Mucosa of descending colon (tissue), 3 donors: Measurements from ENCODE around the gene PCBP3. TPM values are rescaled to one million over a fixed set of nuclear protein-coding genes. Genes with fewer than 3 reads are reported as not detected.

Source experiments
- ATAC-seq: fragments of 200-7000 bp; cut with Tn5 transposase; one replicate; pipeline ENCODE4 v1.9.1; 2020; ENCODE audit warnings: mild to moderate bottlenecking, moderate library complexity
- DNase-seq, 3 donors: peaks; one replicate each; pipeline ENCODE4 v3.0.0-alpha.2; 2020
- H3K36me3 ChIP-seq: fragments of 200-600 bp; one replicate; pipeline ENCODE4 v1.8.0; 2021; ENCODE audit warnings: low read depth, mild to moderate bottlenecking
- H3K4me1 ChIP-seq: fragments of 200-600 bp; one replicate; pipeline ENCODE4 v1.8.0; 2021; ENCODE audit warnings: low read depth, mild to moderate bottlenecking
- H3K4me3 ChIP-seq: fragments of 200-600 bp; one replicate; pipeline ENCODE4 v1.8.0; 2021; ENCODE audit warnings: mild to moderate bottlenecking
- H3K9me3 ChIP-seq: fragments of 200-600 bp; one replicate; pipeline ENCODE4 v1.8.0; 2021; ENCODE audit warnings: mild to moderate bottlenecking
- intact Hi-C, 2 donors: fragments of 100-400 bp; cut with DNase I in 1 of 2; cut with micrococcal nuclease in 1 of 2; formaldehyde crosslinking; loops; one replicate each; pipeline versions ENCODE4 v1.11.0 to v1.11.1; 2022; cut with DNase I, micrococcal nuclease
- total RNA-seq, 3 donors: library from RNA; stranded (reverse); fragmentation: NEBNext Ultra II Directional in 2 of 3; extraction: Animal tissue kit (Norgen Biotek cat#: 25700) in 2 of 3; gene quantifications; one replicate each; pipeline versions ENCODE4 v1.2.1 to v1.2.4, GENCODE V29; 2021 to 2023
- TF ChIP-seq, protein P1 (sequence below): fragments of 200-600 bp; IDR thresholded peaks from one replicate; pipeline ENCODE4 v1.8.0; 2022; ENCODE audit warnings: antibody characterized with exemption, mild to moderate bottlenecking
- donor health status: DM: no; HTN: no; CAD: no; lungs with moderate emphysema.
- donor health status: DM: no; HTN: no; CAD: no.
- donor health status: DM: no; HTN: yes; CAD: no.

PCBP3 gene
- total RNA-seq, 3 donors from 2014 or later = 4.5 to 18.4 (median 7.6) TPM

DNA sequence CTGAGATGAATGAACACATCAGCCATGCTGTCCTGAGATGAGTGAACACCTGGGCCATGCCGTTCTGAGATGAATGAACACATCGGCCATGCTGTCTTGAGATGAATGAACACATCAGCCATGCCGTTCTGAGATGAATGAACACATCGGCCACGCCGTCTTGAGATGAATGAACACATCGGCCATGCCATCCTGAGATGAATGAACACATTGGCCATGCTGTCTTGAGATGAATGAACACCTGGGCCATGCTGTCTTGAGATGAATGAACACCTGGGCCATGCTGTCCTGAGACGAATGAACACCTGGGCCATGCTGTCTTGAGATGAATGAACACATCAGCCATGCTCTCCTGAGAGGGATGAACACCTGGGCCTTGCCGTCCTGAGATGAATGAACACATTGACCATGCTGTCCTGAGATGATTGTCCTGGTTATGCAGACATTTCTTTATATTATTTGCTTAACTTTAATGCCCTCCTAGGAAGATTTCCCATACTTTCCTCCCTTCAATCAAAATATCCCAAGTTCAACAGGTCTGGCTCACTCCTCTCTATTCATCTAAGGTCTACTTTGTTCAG lies 289.5 kb downstream of the PCBP3 start:
- TF ChIP-seq, protein P1, sequence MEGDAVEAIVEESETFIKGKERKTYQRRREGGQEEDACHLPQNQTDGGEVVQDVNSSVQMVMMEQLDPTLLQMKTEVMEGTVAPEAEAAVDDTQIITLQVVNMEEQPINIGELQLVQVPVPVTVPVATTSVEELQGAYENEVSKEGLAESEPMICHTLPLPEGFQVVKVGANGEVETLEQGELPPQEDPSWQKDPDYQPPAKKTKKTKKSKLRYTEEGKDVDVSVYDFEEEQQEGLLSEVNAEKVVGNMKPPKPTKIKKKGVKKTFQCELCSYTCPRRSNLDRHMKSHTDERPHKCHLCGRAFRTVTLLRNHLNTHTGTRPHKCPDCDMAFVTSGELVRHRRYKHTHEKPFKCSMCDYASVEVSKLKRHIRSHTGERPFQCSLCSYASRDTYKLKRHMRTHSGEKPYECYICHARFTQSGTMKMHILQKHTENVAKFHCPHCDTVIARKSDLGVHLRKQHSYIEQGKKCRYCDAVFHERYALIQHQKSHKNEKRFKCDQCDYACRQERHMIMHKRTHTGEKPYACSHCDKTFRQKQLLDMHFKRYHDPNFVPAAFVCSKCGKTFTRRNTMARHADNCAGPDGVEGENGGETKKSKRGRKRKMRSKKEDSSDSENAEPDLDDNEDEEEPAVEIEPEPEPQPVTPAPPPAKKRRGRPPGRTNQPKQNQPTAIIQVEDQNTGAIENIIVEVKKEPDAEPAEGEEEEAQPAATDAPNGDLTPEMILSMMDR = no peak
- DNase-seq = no peak
- no peaks in the 10 kb centered on the region for H3K36me3 ChIP-seq
- intact Hi-C loops = no loop called here
- H3K4me3 ChIP-seq = no peak overlapping the region
- H3K4me1 ChIP-seq = no peaks in the 10 kb centered on the region
- no peaks in the 10 kb centered on the region for H3K9me3 ChIP-seq
- no peak for ATAC-seq

DNA sequence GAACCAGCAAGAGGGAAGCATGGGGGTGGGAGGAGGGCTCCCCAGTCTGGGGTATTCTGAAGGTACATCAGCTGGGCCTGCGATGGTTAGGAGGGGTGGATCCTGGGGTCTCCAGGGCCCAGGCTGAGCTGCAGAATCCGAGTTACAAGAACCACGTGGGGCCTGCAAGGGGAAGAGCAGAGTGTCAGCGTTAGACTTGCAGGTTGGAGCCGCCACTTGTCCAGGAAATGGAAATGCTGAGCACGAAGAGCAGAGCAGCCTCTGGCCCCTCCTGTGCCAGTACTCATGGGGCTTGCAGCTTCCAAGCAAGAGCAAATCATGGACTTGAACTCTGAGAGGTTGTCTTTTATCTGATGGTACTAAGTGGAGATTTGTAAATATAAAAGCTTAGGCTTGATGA lies 290.6 kb downstream of the PCBP3 start:
- Histone ChIP-seq H3K4me1 (no peaks in the 10 kb centered on the region), H3K9me3 (no peaks in the 10 kb centered on the region), H3K4me3 (no peak overlapping the region), H3K36me3 (no peaks in the 10 kb centered on the region)
- intact Hi-C loops = no loop called here
- ATAC-seq (no peak), DNase-seq (no peak)
- TF ChIP-seq, protein P1 = no peak

DNA sequence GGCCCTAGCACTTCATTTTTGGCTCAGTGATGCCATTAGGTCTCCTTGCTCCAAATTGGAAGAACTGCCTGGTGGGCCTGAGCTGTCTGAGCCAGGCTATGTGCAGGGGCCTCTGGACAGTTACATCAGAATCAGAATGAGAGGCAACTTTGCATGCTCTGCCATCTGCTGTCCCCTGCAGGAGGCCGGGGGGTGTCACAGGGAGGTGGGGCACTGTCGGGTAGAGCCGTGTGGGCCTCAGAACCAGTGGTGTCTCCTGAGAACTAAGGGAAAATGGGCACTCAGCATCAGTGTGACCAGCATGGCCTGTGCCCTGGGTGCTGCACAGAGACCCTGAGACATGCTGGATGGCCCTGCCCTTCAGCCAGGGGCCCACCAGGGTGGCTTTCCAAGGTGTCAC lies 291.0 kb downstream of the PCBP3 start:
- TF ChIP-seq, protein P1 = no peak

DNA sequence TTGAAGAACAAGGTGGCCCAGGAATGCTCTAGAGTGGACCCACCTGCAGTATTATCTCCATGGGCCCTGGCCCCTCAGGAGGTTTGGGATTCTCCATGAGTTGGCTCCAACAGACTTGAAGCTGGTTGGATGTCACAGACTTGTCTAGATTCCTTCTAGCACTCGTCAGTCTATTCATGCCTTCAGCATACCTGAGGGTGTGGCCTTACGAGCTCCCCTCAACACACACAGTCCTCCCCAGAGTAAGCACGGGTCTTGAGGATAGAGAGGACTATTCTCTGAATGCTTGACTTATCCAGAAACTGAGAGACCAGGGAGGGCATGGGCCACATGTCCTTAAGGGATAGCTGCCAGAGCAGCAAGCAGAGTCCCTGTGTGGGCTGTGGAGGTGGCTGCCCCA lies 292.1 kb downstream of the PCBP3 start:
- intact Hi-C loops = no loop called here
- H3K9me3 ChIP-seq = no peaks in the 10 kb centered on the region
- no peaks in the 10 kb centered on the region for H3K36me3 ChIP-seq
- no peak overlapping the region for H3K4me3 ChIP-seq
- DNase-seq (no peak), ATAC-seq (no peak)
- no peaks in the 10 kb centered on the region for H3K4me1 ChIP-seq
- TF ChIP-seq, protein P1 = no peak

More for the DNA sequence above, 291.0 kb downstream of the PCBP3 start:
- no peak for ATAC-seq
- no peak for DNase-seq
- intact Hi-C loops = no loop called here
- Histone ChIP-seq H3K9me3 (no peaks in the 10 kb centered on the region), H3K36me3 (no peaks in the 10 kb centered on the region), H3K4me1 (no peaks in the 10 kb centered on the region), H3K4me3 (no peak overlapping the region)

DNA sequence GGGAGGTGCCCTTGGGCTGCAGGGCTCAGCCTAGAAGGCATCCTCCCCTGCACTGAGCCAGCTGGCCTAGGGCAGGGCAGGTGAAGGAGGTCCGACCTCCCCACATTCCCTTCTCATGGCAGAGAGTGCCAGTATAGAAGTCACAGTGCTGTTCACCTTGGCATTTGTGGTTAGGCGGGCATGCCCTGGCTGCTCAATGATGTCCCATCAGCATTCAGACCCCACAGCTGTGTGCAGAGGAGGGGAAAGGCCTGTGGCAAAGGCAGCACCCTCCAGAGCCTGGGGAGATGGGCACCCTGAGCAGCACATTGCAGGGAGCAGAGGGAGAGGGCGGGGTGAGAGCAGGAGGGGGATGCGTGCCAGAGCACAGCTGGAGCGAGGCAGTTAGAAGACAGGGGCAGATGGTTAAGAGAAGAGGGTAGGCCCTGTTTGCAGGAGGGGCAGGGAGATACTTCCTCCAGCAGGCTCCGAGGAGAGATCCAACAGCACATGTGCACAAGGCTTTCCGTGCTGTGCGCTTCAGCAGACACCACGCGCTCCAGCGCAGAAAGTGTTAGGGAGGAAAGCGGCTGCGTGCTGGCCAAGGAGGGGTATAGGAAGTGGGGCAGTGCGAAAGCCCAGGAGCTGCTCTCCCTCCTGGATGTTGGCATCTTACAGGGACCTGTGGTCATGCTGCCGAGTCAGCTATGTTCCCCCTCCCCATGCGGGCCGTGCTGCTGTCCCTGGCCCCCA lies 294.4 kb downstream of the PCBP3 start:
- H3K36me3 ChIP-seq = no peaks in the 10 kb centered on the region
- TF ChIP-seq, protein P1 = no peak
- intact Hi-C loops = no loop called here
- no peaks in the 10 kb centered on the region for H3K4me1 ChIP-seq
- ATAC-seq (no peak), DNase-seq (no peak)
- no peak overlapping the region for H3K4me3 ChIP-seq
- no peaks in the 10 kb centered on the region for H3K9me3 ChIP-seq
